ENCODE data around the gene PLPPR1. TPM values are rescaled to one million over a fixed set of nuclear protein-coding genes. Genes with fewer than 3 reads are reported as not detected.

The PLPPR1 gene
- total RNA-seq, 4 donors from 2014 or later: 0.60 to 0.68 TPM; not detected in 2

- intact Hi-C loops (cut with DNase I; ENCODE audit: low total_unique reads) (no loop called here), in situ Hi-C loops (cut with MboI; ENCODE audit: low pct_ligation_motif_present in 1 of 4, low pct_unique_long_range_greater_than_20kb in 1 of 4, low sequenced_read_pairs in 3 of 4) (loop anchor here in 1 of 4 donors (10.0 kb wide), 1 partner anchor 62 kb away; no protein-coding TSS in a partner anchor)
- Histone ChIP-seq H3K9me3 (no peaks in the 10 kb centered on the region), H3K27ac (no peak overlapping the region), H3K4me3 (no peak overlapping the region), H3K27me3 (no peaks in the 10 kb centered on the region), H3K4me1 (no peaks in the 10 kb centered on the region), H3K36me3 (no peaks in the 10 kb centered on the region)
- no peak for DNase-seq
- 33 to 62% methylated on average over 1 of the region's 1 CpG for WGBS, 2 donors (ENCODE audit: low coverage in 1 of 2)
- TF ChIP-seq CTCF (IDR thresholded peaks at IDR 0.05) (no peak), POLR2A (IDR thresholded peaks at IDR 0.05) (no peak), EP300 (IDR thresholded peaks at IDR 0.05; ENCODE audit: low read depth) (no peak), POLR2AphosphoS5 (IDR thresholded peaks at IDR 0.05) (no peak)
Measured at GRCh38 chr9:101062686-101063085, 34.2 kb downstream of the PLPPR1 start.

GRCh38 chr9:101063192-101063591 lies 34.7 kb downstream of the PLPPR1 start:
- WGBS, 2 donors (ENCODE audit: low coverage in 1 of 2): 58 to 62% methylated on average over 2 of the region's 2 CpGs
- H3K27me3 ChIP-seq: no peaks in the 10 kb centered on the region
- DNase-seq: no peak
- no peaks in the 10 kb centered on the region for H3K9me3 ChIP-seq
- in situ Hi-C loops (cut with MboI; ENCODE audit: low pct_ligation_motif_present in 1 of 4, low pct_unique_long_range_greater_than_20kb in 1 of 4, low sequenced_read_pairs in 3 of 4) (loop anchor here in 1 of 4 donors (10.0 kb wide), 1 partner anchor 62 kb away; no protein-coding TSS in a partner anchor), intact Hi-C loops (cut with DNase I; ENCODE audit: low total_unique reads) (no loop called here)
- H3K4me1 ChIP-seq: no peaks in the 10 kb centered on the region
- no peaks in the 10 kb centered on the region for H3K36me3 ChIP-seq
- no peak overlapping the region for H3K27ac ChIP-seq
- H3K4me3 ChIP-seq: no peak overlapping the region
- TF ChIP-seq POLR2A (IDR thresholded peaks at IDR 0.05) (no peak), EP300 (IDR thresholded peaks at IDR 0.05; ENCODE audit: low read depth) (no peak), POLR2AphosphoS5 (IDR thresholded peaks at IDR 0.05) (no peak), CTCF (IDR thresholded peaks at IDR 0.05) (no peak)

GRCh38 chr9:101064206-101064605 lies 35.7 kb downstream of the PLPPR1 start:
- no peaks in the 10 kb centered on the region for H3K36me3 ChIP-seq
- H3K4me3 ChIP-seq: no peak overlapping the region
- no peaks in the 10 kb centered on the region for H3K4me1 ChIP-seq
- no peak for DNase-seq
- TF ChIP-seq POLR2A (IDR thresholded peaks at IDR 0.05) (no peak), EP300 (IDR thresholded peaks at IDR 0.05; ENCODE audit: low read depth) (no peak), CTCF (IDR thresholded peaks at IDR 0.05) (no peak), POLR2AphosphoS5 (IDR thresholded peaks at IDR 0.05) (no peak)
- H3K27me3 ChIP-seq: no peaks in the 10 kb centered on the region
- in situ Hi-C loops (cut with MboI; ENCODE audit: low pct_ligation_motif_present in 1 of 4, low pct_unique_long_range_greater_than_20kb in 1 of 4, low sequenced_read_pairs in 3 of 4): loop anchor here in 1 of 4 donors (10.0 kb wide), 1 partner anchor 61 kb away; no protein-coding TSS in a partner anchor
- H3K9me3 ChIP-seq: no peaks in the 10 kb centered on the region
- intact Hi-C loops (cut with DNase I; ENCODE audit: low total_unique reads): no loop called here
- no peak overlapping the region for H3K27ac ChIP-seq

GRCh38 chr9:101065930-101066329 lies 37.4 kb downstream of the PLPPR1 start:
- no peak overlapping the region for H3K27ac ChIP-seq
- no peaks in the 10 kb centered on the region for H3K36me3 ChIP-seq
- H3K4me3 ChIP-seq: no peak overlapping the region
- no peak for TF ChIP-seq POLR2A (IDR thresholded peaks at IDR 0.05)
- TF ChIP-seq CTCF (IDR thresholded peaks at IDR 0.05): no peak
- TF ChIP-seq EP300 (IDR thresholded peaks at IDR 0.05; ENCODE audit: low read depth): no peak
- no peak for TF ChIP-seq POLR2AphosphoS5 (IDR thresholded peaks at IDR 0.05)
- no peaks in the 10 kb centered on the region for H3K4me1 ChIP-seq
- no peaks in the 10 kb centered on the region for H3K9me3 ChIP-seq
- intact Hi-C loops (cut with DNase I; ENCODE audit: low total_unique reads) (no loop called here), in situ Hi-C loops (cut with MboI; ENCODE audit: low pct_ligation_motif_present in 1 of 4, low pct_unique_long_range_greater_than_20kb in 1 of 4, low sequenced_read_pairs in 3 of 4) (loop anchor here in 1 of 4 donors (10.0 kb wide), 1 partner anchor 59 kb away; no protein-coding TSS in a partner anchor)
- WGBS, 2 donors (ENCODE audit: low coverage in 1 of 2): 71% methylated on average over 1 of the region's 1 CpG
- H3K27me3 ChIP-seq: no peaks in the 10 kb centered on the region
- no peak for DNase-seq

All from transverse colon (tissue), 4 donors.